Measurements from ENCODE around the gene KLK13. TPM values are rescaled to one million over a fixed set of nuclear protein-coding genes. Genes with fewer than 3 reads are reported as not detected.

The KLK13 gene
- total RNA-seq, 1 donor from 2014 or later = not detected

DNA sequence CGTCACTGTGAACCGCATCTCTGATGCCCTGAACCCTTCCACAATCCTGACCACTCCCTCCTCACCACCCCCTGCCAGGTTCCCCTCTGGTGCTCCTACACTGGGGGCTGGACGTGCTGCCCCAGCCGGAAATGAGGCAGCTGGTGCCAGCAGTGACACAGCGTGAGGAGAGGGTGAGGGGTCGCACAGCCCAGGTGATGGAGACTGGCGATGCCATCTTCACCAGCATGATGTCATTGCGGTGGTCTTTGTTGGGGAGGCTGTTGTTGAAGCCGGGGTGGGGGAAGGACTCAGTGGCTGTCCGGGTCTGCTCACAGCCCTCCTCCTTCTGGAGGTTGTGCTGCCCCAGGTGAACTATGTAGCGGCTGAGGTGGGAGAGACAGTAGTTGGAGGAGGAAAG, 40.9 kb downstream of the KLK13 start:
- Mint-ChIP-seq H3K4me1 (peaks cover 3% of the 10 kb centered on the region), H3K9me3 (no peaks in the 10 kb centered on the region), H3K27me3 (ENCODE audit: insufficient read depth, low read depth) (peaks cover 29% of the 10 kb centered on the region), H3K27ac (peak overlapping the region; percentile 69), H3K4me3 (no peak overlapping the region), H3K36me3 (no peaks in the 10 kb centered on the region)
- H3K9ac ChIP-seq = no peak overlapping the region
- H3K27me3 ChIP-seq = peaks cover 20% of the 10 kb centered on the region
- peaks cover 7% of the 10 kb centered on the region for H4K20me1 ChIP-seq (ENCODE audit: low read depth)
- H3K9me3 ChIP-seq (ENCODE audit: low read depth) = no peaks in the 10 kb centered on the region
- H3K79me2 ChIP-seq (ENCODE audit: low read depth) = no peaks in the 10 kb centered on the region
- no peak overlapping the region for H3K27ac ChIP-seq
- no peak overlapping the region for H3K4me3 ChIP-seq
- TF ChIP-seq EZH2 (IDR thresholded peaks at IDR 0.05) = no peak
- TF ChIP-seq EZH2phosphoT487 (IDR thresholded peaks at IDR 0.05) = no peak
- no peak overlapping the region for H2AFZ ChIP-seq (replicated peaks)
- peaks cover 17% of the 10 kb centered on the region for H3F3A ChIP-seq (ENCODE audit: low read depth)
- H3K4me1 ChIP-seq = peaks cover 35% of the 10 kb centered on the region
- H3K4me2 ChIP-seq = no peak overlapping the region
- no peaks in the 10 kb centered on the region for H3K36me3 ChIP-seq
- no peak for DNase-seq (ENCODE audit: low spot score)

DNA sequence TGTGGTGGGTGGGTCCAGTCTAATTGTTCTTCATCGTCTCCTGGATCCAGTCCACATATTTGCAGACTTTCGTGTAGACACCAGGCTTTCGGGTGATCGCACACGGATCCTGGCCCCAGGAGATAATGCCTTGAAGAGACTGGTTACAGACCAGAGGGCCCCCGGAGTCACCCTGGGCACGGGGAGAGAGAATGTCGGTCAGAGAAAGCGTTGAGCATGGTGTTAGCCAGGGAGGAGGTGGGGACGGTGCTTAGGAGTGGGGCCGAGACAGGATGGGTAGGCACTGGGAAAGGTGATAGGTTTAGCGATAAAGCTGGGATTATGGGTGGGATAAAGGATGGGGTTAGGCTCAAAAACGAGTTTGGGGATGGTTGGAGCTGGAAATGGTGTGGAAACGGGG, 42.4 kb downstream of the KLK13 start:
- no peak overlapping the region for H3K4me2 ChIP-seq
- TF ChIP-seq, protein P1, sequence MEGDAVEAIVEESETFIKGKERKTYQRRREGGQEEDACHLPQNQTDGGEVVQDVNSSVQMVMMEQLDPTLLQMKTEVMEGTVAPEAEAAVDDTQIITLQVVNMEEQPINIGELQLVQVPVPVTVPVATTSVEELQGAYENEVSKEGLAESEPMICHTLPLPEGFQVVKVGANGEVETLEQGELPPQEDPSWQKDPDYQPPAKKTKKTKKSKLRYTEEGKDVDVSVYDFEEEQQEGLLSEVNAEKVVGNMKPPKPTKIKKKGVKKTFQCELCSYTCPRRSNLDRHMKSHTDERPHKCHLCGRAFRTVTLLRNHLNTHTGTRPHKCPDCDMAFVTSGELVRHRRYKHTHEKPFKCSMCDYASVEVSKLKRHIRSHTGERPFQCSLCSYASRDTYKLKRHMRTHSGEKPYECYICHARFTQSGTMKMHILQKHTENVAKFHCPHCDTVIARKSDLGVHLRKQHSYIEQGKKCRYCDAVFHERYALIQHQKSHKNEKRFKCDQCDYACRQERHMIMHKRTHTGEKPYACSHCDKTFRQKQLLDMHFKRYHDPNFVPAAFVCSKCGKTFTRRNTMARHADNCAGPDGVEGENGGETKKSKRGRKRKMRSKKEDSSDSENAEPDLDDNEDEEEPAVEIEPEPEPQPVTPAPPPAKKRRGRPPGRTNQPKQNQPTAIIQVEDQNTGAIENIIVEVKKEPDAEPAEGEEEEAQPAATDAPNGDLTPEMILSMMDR (IDR thresholded peaks at IDR 0.05) = no peak
- TF ChIP-seq EZH2 (IDR thresholded peaks at IDR 0.05) (no peak), EZH2phosphoT487 (IDR thresholded peaks at IDR 0.05) (no peak)
- peaks cover 7% of the 10 kb centered on the region for H4K20me1 ChIP-seq (ENCODE audit: low read depth)
- no peak for DNase-seq (ENCODE audit: low spot score)
- Mint-ChIP-seq H3K27ac (no peak overlapping the region), H3K9me3 (peaks cover 4% of the 10 kb centered on the region), H3K36me3 (no peaks in the 10 kb centered on the region), H3K4me1 (peaks cover 6% of the 10 kb centered on the region), H3K4me3 (no peak overlapping the region), H3K27me3 (ENCODE audit: insufficient read depth, low read depth) (peaks cover 41% of the 10 kb centered on the region)
- H3K79me2 ChIP-seq (ENCODE audit: low read depth) = no peaks in the 10 kb centered on the region
- H3F3A ChIP-seq (ENCODE audit: low read depth) = peaks cover 20% of the 10 kb centered on the region
- no peak overlapping the region for H2AFZ ChIP-seq (replicated peaks)
- no peak overlapping the region for H3K27ac ChIP-seq
- no peak overlapping the region for H3K9ac ChIP-seq
- H3K4me3 ChIP-seq = no peak overlapping the region
- peaks cover 34% of the 10 kb centered on the region for H3K27me3 ChIP-seq
- no peaks in the 10 kb centered on the region for H3K9me3 ChIP-seq (ENCODE audit: low read depth)
- H3K36me3 ChIP-seq = no peaks in the 10 kb centered on the region
- peaks cover 38% of the 10 kb centered on the region for H3K4me1 ChIP-seq

DNA sequence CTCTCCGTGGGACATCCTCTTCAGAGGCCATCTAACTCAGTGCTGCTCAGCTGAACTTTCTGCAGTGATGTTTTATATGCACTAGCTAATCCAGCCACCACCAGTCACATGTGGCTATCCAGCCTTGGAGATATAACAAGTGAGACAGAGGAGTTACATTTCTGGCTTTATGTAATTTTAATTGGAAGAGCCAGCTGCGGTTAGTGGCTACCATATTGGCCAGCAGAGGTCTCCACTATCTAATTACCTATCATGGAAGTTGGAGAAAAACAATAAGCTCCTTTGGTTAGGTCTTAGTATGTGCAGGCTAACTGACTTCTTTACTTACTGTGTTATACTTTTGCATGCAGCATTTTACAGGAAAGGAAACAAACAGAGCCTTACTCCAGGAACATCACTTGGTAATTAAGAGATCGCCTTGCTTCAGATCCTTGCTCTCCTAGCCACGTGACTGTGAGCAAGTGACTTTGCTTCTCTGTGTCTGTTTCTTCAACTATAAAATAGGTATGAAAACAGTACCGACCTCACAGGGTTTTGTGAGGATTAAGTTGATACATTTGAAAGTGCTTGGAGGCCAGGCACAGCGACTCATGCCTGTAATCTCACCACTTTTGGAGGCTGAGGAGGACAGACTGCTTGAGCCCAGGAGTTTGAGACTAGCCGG, 43.8 kb downstream of the KLK13 start:
- Mint-ChIP-seq H3K9me3 (peaks cover 10% of the 10 kb centered on the region), H3K4me1 (peaks cover 7% of the 10 kb centered on the region), H3K4me3 (no peak overlapping the region), H3K27me3 (ENCODE audit: insufficient read depth, low read depth) (peaks cover 52% of the 10 kb centered on the region), H3K27ac (no peak overlapping the region), H3K36me3 (no peaks in the 10 kb centered on the region)
- no peak overlapping the region for H3K9ac ChIP-seq
- no peaks in the 10 kb centered on the region for H3K9me3 ChIP-seq (ENCODE audit: low read depth)
- peaks cover 28% of the 10 kb centered on the region for H3K4me1 ChIP-seq
- no peak overlapping the region for H3K27ac ChIP-seq
- TF ChIP-seq EZH2phosphoT487 (IDR thresholded peaks at IDR 0.05) = no peak
- TF ChIP-seq, protein P1 (IDR thresholded peaks at IDR 0.05) = peak; percentile 86
- H3K27me3 ChIP-seq = peaks cover 48% of the 10 kb centered on the region
- no peaks in the 10 kb centered on the region for H3K36me3 ChIP-seq
- peak overlapping the region; percentile 94 for H2AFZ ChIP-seq (replicated peaks)
- DNase-seq (ENCODE audit: low spot score) = peak; percentile 74
- no peak overlapping the region for H3K4me3 ChIP-seq
- H3K4me2 ChIP-seq = no peak overlapping the region
- H3F3A ChIP-seq (ENCODE audit: low read depth) = peaks cover 27% of the 10 kb centered on the region
- peaks cover 7% of the 10 kb centered on the region for H4K20me1 ChIP-seq (ENCODE audit: low read depth)
- H3K79me2 ChIP-seq (ENCODE audit: low read depth) = no peaks in the 10 kb centered on the region

DNA sequence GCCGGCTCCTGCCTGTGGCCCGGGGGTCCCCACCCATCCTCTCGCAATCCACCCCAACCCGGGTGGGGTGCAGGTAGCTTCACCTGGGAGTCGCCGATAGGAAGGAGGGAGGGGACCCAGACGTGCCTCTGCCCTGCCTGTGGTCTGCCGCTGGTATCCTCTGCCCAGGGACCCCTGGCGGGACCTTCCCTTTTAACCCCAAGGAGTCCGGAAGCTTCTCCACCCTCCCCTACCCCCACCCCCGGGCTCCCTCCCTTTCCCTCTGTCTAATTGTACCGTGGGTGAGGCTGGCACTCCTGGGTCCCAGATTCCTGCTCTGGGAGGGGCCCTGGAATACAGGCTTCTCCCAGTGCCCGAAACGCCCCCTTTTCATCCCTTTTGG, 45.4 kb downstream of the KLK13 start, which contains the start of gene KLK10:
Gene KLK10, minus strand, starts transcription at position 166 of the 382 bp plus-strand sequence. CDS start 579 bp downstream, outside the sequence.
- Histone ChIP-seq H2AFZ (replicated peaks) (peak within 1 kb of the TSS; percentile 72), H3K27me3 (peaks cover 64% of the 10 kb centered on the region), H4K20me1 (ENCODE audit: low read depth) (peaks cover 7% of the 10 kb centered on the region), H3K36me3 (no peaks in the 10 kb centered on the region), H3F3A (ENCODE audit: low read depth) (peaks cover 27% of the 10 kb centered on the region), H3K4me3 (peak within 1 kb of the TSS; percentile 49), H3K79me2 (ENCODE audit: low read depth) (no peaks in the 10 kb centered on the region), H3K9me3 (ENCODE audit: low read depth) (no peaks in the 10 kb centered on the region), H3K9ac (no peak within 1 kb of the TSS), H3K27ac (no peak within 1 kb of the TSS), H3K4me1 (peaks cover 16% of the 10 kb centered on the region), H3K4me2 (peak within 1 kb of the TSS; percentile 90)
- no peak for DNase-seq (ENCODE audit: low spot score)
- Mint-ChIP-seq H3K27ac (no peak within 1 kb of the TSS), H3K27me3 (ENCODE audit: insufficient read depth, low read depth) (peaks cover 62% of the 10 kb centered on the region), H3K36me3 (no peaks in the 10 kb centered on the region), H3K9me3 (peaks cover 13% of the 10 kb centered on the region), H3K4me3 (peak within 1 kb of the TSS; percentile 78), H3K4me1 (peaks cover 9% of the 10 kb centered on the region)
- TF ChIP-seq EZH2 (IDR thresholded peaks at IDR 0.05) (no peak), EZH2phosphoT487 (IDR thresholded peaks at IDR 0.05) (no peak)
- TF ChIP-seq, protein P1 (IDR thresholded peaks at IDR 0.05) = no peak

Data from neural progenitor cell (in vitro differentiated cells).